CD14-positive monocyte (primary cell): ENCODE measurements around the gene C8B. TPM values are rescaled to one million over a fixed set of nuclear protein-coding genes. Genes with fewer than 3 reads are reported as not detected.

Source experiments
- DNase-seq, 3 donors: peaks; one replicate each; pipeline ENCODE4 v3.0.0-alpha.2; 2011 to 2022
- H2AFZ ChIP-seq: 2 replicates; pipeline ENCODE4 v1.6.0; 2012; ENCODE audit warnings: mild to moderate bottlenecking, low read depth, low read length, inconsistent platforms; ENCODE audit not compliant: insufficient read depth, poor library complexity, severe bottlenecking
- H3K27ac ChIP-seq, 2 donors: 1 replicate in 1 of 2; 2 replicates in 1 of 2; pipeline ENCODE4 v1.5.1; 2012 to 2013; ENCODE audit warnings: low read length in 2 of 2, control low read depth in 1 of 2, inconsistent platforms in 1 of 2, low read depth in 1 of 2, mild to moderate bottlenecking in 1 of 2
- H3K27me3 ChIP-seq, 2 donors: one replicate each; pipeline versions ENCODE4 v1.6.0 to v1.6.1; 2011 to 2013; ENCODE audit warnings: low read length in 2 of 2; ENCODE audit not compliant: control insufficient read depth in 2 of 2, insufficient read depth in 2 of 2
- H3K36me3 ChIP-seq, 2 donors: replicated peaks in 1 of 2; 1 replicate in 1 of 2; 2 replicates in 1 of 2; pipeline versions ENCODE4 v1.5.1 to v1.6.1; 2012 to 2013; ENCODE audit warnings: low read length in 2 of 2, control low read depth in 1 of 2, inconsistent platforms in 1 of 2, mild to moderate bottlenecking in 1 of 2; ENCODE audit not compliant: insufficient read depth in 2 of 2, control insufficient read depth in 1 of 2
- H3K4me1 ChIP-seq, 2 donors: 1 replicate in 1 of 2; 2 replicates in 1 of 2; pipeline versions ENCODE4 v1.5.1 to v1.6.1; 2012 to 2013; ENCODE audit warnings: low read length in 2 of 2, control low read depth in 1 of 2, inconsistent platforms in 1 of 2, mild to moderate bottlenecking in 1 of 2, moderate library complexity in 1 of 2; ENCODE audit not compliant: insufficient read depth in 2 of 2, control insufficient read depth in 1 of 2
- H3K4me2 ChIP-seq: replicated peaks from 2 replicates; pipeline ENCODE3; 2012; ENCODE audit warnings: low read length, moderate library complexity, mild to moderate bottlenecking; ENCODE audit not compliant: poor library complexity, severe bottlenecking; ENCODE audit errors: extremely low read depth
- H3K4me3 ChIP-seq, 3 experiments: fragments of 200-600 bp in 1 of 3; sonication (generic) in 1 of 3; replicated peaks in 1 of 3; 1 replicate in 2 of 3; 2 replicates in 1 of 3; pipeline ENCODE4 v1.5.1; 2011 to 2013; ENCODE audit warnings: low read length in 3 of 3, mild to moderate bottlenecking in 3 of 3, control low read depth in 2 of 3, low read depth in 2 of 3, inconsistent platforms in 1 of 3, moderate library complexity in 1 of 3
- H3K79me2 ChIP-seq: 2 replicates; pipeline ENCODE4 v1.6.0; 2012; ENCODE audit warnings: mild to moderate bottlenecking, control low read depth, inconsistent platforms, low read length, moderate library complexity; ENCODE audit not compliant: insufficient read depth
- H3K9ac ChIP-seq: 2 replicates; pipeline ENCODE4 v1.6.0; 2017; ENCODE audit warnings: low read length, mild to moderate bottlenecking; ENCODE audit not compliant: insufficient read depth, poor library complexity, severe bottlenecking
- H3K9me3 ChIP-seq, 2 donors: replicated peaks in 1 of 2; 1 replicate in 1 of 2; 2 replicates in 1 of 2; pipeline versions ENCODE4 v1.5.1 to v1.6.1; 2012 to 2013; ENCODE audit warnings: low read length in 2 of 2, control low read depth in 1 of 2; ENCODE audit not compliant: control insufficient read depth in 1 of 2, insufficient read depth in 1 of 2
- H4K20me1 ChIP-seq: 2 replicates; pipeline ENCODE4 v1.6.0; 2012; ENCODE audit warnings: mild to moderate bottlenecking, low read length, control low read depth, moderate library complexity; ENCODE audit not compliant: insufficient read depth
- H3K27ac Mint-ChIP-seq, 7 donors: one replicate each; pipeline ENCODE4 v1.8.0; 2020; ENCODE audit warnings: mild to moderate bottlenecking in 7 of 7, mixed read lengths in 7 of 7, moderate library complexity in 6 of 7, inconsistent platforms in 2 of 7
- H3K27me3 Mint-ChIP-seq, 3 donors: one replicate each; pipeline ENCODE4 v1.8.0; 2021 to 2022; ENCODE audit warnings: low read depth in 3 of 3, mild to moderate bottlenecking in 3 of 3, mixed read lengths in 3 of 3, moderate library complexity in 3 of 3, inconsistent platforms in 1 of 3
- H3K36me3 Mint-ChIP-seq, 2 donors: one replicate each; pipeline ENCODE4 v1.8.0; 2020; ENCODE audit warnings: mixed read lengths in 2 of 2, inconsistent platforms in 1 of 2, mild to moderate bottlenecking in 1 of 2
- H3K4me1 Mint-ChIP-seq: one replicate; pipeline ENCODE4 v1.8.0; 2020; ENCODE audit warnings: mild to moderate bottlenecking, mixed read lengths
- H3K4me3 Mint-ChIP-seq, 2 donors: one replicate each; pipeline ENCODE4 v1.8.0; 2020; ENCODE audit warnings: mild to moderate bottlenecking in 2 of 2, mixed read lengths in 2 of 2, moderate library complexity in 1 of 2
- H3K9me3 Mint-ChIP-seq, 7 donors: one replicate each; pipeline ENCODE4 v1.8.0; 2020 to 2022; ENCODE audit warnings: mixed read lengths in 7 of 7, mild to moderate bottlenecking in 6 of 7, moderate library complexity in 6 of 7, inconsistent platforms in 2 of 7
- WGBS: methylation state at CpG from one replicate; pipeline ENCODE4 v1.1.5; 2013; ENCODE audit warnings: missing lambda C conversion rate; ENCODE audit not compliant: insufficient coverage; 5-methylcytosine and 5-hydroxymethylcytosine counted together
- intact Hi-C, 2 donors: fragments of 100-400 bp; cut with micrococcal nuclease; formaldehyde crosslinking; loops; one replicate each; pipeline versions ENCODE4 v1.15.0 to v1.15.1; 2023
- polyA plus RNA-seq, 3 donors: library from polyadenylated mRNA; depleted of rRNA in 1 of 3; unstranded in 2 of 3; stranded (reverse) in 1 of 3; fragments of 300-500 nt in 2 of 3; fragments of >200 nt in 1 of 3; fragmentation: Illumina TruSeq in 2 of 3; gene quantifications; 1 replicate in 2 of 3; 2 replicates in 1 of 3; pipeline ENCODE4 v1.2.3, GENCODE V29; 2012 to 2021
- TF ChIP-seq, protein P1 (sequence below): fragments of 200-600 bp; IDR thresholded peaks from one replicate; pipeline ENCODE4 v1.8.0; 2022; ENCODE audit warnings: antibody characterized with exemption, mild to moderate bottlenecking

Gene C8B
- polyA plus RNA-seq, 3 donors, result not detected

DNA sequence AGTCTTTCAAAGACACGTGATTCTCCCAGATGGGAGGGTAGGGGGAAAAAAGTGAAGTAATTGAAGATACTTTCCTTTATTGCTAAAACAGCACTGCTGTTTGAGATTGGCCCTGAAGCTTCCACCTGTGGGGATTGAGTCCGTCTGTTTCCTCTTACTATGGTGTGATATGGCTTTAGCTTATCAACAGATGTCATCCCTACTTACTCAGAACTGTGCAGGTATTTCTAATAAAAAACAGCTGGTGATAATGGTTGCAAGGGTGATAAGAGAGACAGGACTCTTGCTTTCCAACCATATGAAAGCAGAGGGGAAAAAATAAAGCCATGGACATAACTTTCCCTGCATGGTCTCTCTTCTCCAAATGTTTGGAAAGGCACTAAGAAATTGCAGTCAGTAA is 41.7 kb upstream of the C8B start:
- intact Hi-C loops, result no loop called here
- Histone ChIP-seq H3K27ac (no peak overlapping the region), H3K4me3 (no peak overlapping the region), H3K36me3 (no peaks in the 10 kb centered on the region), H3K4me2 (no peak overlapping the region), H3K4me1 (no peaks in the 10 kb centered on the region), H3K9me3 (no peaks in the 10 kb centered on the region), H3K9ac (no peak overlapping the region), H3K27me3 (no peaks in the 10 kb centered on the region), H2AFZ (no peak overlapping the region), H4K20me1 (no peaks in the 10 kb centered on the region), H3K79me2 (no peaks in the 10 kb centered on the region)
- peaks cover 0 to 3% (median 2%) of the 10 kb centered on the region in 3 donors for H3K27me3 Mint-ChIP-seq
- no peak overlapping the region for H3K4me3 Mint-ChIP-seq
- WGBS, result no CpG with 5 or more reads among the region's 2 CpGs
- H3K27ac Mint-ChIP-seq, result no peak overlapping the region
- H3K4me1 Mint-ChIP-seq, result no peaks in the 10 kb centered on the region
- H3K9me3 Mint-ChIP-seq, result peaks cover 0 to 5% (median 2%) of the 10 kb centered on the region in 7 donors
- no peaks in the 10 kb centered on the region for H3K36me3 Mint-ChIP-seq
- DNase-seq, result no peak
- TF ChIP-seq, protein P1, sequence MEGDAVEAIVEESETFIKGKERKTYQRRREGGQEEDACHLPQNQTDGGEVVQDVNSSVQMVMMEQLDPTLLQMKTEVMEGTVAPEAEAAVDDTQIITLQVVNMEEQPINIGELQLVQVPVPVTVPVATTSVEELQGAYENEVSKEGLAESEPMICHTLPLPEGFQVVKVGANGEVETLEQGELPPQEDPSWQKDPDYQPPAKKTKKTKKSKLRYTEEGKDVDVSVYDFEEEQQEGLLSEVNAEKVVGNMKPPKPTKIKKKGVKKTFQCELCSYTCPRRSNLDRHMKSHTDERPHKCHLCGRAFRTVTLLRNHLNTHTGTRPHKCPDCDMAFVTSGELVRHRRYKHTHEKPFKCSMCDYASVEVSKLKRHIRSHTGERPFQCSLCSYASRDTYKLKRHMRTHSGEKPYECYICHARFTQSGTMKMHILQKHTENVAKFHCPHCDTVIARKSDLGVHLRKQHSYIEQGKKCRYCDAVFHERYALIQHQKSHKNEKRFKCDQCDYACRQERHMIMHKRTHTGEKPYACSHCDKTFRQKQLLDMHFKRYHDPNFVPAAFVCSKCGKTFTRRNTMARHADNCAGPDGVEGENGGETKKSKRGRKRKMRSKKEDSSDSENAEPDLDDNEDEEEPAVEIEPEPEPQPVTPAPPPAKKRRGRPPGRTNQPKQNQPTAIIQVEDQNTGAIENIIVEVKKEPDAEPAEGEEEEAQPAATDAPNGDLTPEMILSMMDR, result no peak

DNA sequence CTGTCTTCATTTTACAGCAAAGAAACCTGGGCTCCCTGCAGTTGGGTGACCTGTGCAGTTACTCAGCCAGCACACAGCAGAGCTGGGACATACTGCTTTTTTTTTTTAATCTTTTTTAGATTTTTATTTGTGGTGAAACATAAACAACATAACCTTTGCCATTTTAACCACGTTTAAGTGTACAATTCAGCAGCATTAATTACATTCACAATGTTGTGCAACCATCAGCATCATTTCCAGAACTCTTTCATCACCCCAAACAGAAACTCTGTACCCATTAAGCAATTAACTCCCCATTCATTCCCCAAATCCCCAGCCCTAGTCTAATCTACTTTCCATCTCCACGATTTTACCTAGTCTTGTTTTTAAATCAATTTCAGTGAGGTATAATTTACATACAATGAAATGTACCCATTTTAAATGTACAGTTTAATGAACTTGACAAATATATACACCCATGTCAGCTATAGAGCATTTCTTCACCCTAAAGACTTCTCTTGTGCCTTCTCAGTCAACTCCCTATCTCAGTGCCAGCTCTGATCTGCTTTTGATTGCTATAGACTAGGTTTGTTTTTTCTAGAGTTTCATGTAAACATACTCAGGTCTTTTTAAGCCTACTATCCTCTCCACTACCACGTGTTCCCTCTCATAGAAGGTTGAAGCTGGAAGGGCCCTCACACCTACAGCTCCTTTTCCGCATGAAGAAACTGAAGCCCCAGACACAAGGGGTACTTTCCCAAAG is 37.8 kb upstream of the C8B start:
- peaks cover 0 to 9% (median 3%) of the 10 kb centered on the region in 7 donors for H3K9me3 Mint-ChIP-seq
- no peaks in the 10 kb centered on the region for H3K36me3 ChIP-seq
- no peaks in the 10 kb centered on the region for H3K4me1 Mint-ChIP-seq
- no peaks in the 10 kb centered on the region for H3K4me1 ChIP-seq
- no peak overlapping the region for H3K4me3 ChIP-seq
- no peak overlapping the region for H3K27ac Mint-ChIP-seq
- TF ChIP-seq, protein P1, result no peak
- no peak overlapping the region for H3K4me2 ChIP-seq
- WGBS, result 61% methylated on average over 2 of the region's 4 CpGs
- DNase-seq, result no peak
- no peak overlapping the region for H3K27ac ChIP-seq
- H3K9me3 ChIP-seq, result no peaks in the 10 kb centered on the region
- H3K4me3 Mint-ChIP-seq, result no peak overlapping the region
- H4K20me1 ChIP-seq, result no peaks in the 10 kb centered on the region
- H3K9ac ChIP-seq, result no peak overlapping the region
- no peaks in the 10 kb centered on the region for H3K79me2 ChIP-seq
- H3K27me3 Mint-ChIP-seq, result peaks cover 0 to 3% (median 0%) of the 10 kb centered on the region in 3 donors
- no peaks in the 10 kb centered on the region for H3K27me3 ChIP-seq
- intact Hi-C loops, result no loop called here
- no peaks in the 10 kb centered on the region for H3K36me3 Mint-ChIP-seq
- no peak overlapping the region for H2AFZ ChIP-seq
